ENCODE measurements around the gene CACNA1H.

- TF ChIP-seq EZH2phosphoT487 (IDR thresholded peaks at IDR 0.05; ENCODE audit: insufficient read depth, low read depth): no peak
- TF ChIP-seq EZH2 (IDR thresholded peaks at IDR 0.05; ENCODE audit: insufficient read depth, poor library complexity, severe bottlenecking): no peak
These were observed 5.8 kb downstream of the CACNA1H start for GRCh38 chr16:1158456-1159324.

Data from GM23248 (cell line).